BE2C (cell line): ENCODE results near the gene TSACC.

Source experiments
- DNase-seq: peaks from one replicate; pipeline ENCODE4 v3.0.0-alpha.2; 2020
- H3K27me3 ChIP-seq: fragments of 250-450 bp; sonication (Bioruptor Pico); 2 replicates; pipeline ENCODE4 v1.5.1; 2020; ENCODE audit warnings: mild to moderate bottlenecking
- H3K36me3 ChIP-seq: fragments of 250-450 bp; sonication (Bioruptor Pico); 2 replicates; pipeline ENCODE4 v1.5.1; 2020; ENCODE audit warnings: mild to moderate bottlenecking
- H3K4me1 ChIP-seq: fragments of 250-450 bp; sonication (Bioruptor Pico); 2 replicates; pipeline ENCODE4 v1.5.1; 2020
- H3K4me3 ChIP-seq: 2 replicates; pipeline ENCODE4 v1.5.1; 2011; ENCODE audit warnings: low read depth, low read length
- H3K9me3 ChIP-seq: fragments of 250-450 bp; sonication (Bioruptor Pico); 2 replicates; pipeline ENCODE4 v1.5.1; 2020
- TF ChIP-seq, protein P1 (sequence below): IDR thresholded peaks from 2 replicates; pipeline ENCODE4 v1.5.1; 2012; ENCODE audit warnings: mild to moderate bottlenecking, low read depth, low read length

Gene TSACC

DNA sequence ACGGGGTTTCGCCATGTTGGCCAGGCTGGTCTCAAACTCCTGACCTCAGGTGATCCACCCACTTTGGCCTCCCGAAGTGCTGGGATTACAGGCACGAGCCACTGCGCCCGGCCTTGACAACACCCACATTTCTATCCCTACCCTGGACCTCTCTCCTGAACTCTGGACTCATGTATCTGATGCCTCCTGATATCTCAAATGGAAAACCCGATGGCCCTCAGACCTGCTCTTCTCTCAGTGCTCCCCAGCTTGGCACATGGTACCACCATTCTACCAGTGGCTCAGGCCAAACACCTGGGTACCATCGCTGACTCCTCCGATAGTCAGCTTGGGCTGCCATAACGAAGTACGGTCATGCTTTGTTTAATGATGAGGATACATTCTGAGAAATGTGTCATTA lies 22.2 kb downstream of the TSACC start:
- no peak overlapping the region for H3K4me3 ChIP-seq
- H3K9me3 ChIP-seq: no peaks in the 10 kb centered on the region
- no peak for DNase-seq
- TF ChIP-seq, protein P1, sequence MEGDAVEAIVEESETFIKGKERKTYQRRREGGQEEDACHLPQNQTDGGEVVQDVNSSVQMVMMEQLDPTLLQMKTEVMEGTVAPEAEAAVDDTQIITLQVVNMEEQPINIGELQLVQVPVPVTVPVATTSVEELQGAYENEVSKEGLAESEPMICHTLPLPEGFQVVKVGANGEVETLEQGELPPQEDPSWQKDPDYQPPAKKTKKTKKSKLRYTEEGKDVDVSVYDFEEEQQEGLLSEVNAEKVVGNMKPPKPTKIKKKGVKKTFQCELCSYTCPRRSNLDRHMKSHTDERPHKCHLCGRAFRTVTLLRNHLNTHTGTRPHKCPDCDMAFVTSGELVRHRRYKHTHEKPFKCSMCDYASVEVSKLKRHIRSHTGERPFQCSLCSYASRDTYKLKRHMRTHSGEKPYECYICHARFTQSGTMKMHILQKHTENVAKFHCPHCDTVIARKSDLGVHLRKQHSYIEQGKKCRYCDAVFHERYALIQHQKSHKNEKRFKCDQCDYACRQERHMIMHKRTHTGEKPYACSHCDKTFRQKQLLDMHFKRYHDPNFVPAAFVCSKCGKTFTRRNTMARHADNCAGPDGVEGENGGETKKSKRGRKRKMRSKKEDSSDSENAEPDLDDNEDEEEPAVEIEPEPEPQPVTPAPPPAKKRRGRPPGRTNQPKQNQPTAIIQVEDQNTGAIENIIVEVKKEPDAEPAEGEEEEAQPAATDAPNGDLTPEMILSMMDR: no peak
- no peaks in the 10 kb centered on the region for H3K4me1 ChIP-seq
- H3K27me3 ChIP-seq: no peaks in the 10 kb centered on the region
- H3K36me3 ChIP-seq: no peaks in the 10 kb centered on the region

DNA sequence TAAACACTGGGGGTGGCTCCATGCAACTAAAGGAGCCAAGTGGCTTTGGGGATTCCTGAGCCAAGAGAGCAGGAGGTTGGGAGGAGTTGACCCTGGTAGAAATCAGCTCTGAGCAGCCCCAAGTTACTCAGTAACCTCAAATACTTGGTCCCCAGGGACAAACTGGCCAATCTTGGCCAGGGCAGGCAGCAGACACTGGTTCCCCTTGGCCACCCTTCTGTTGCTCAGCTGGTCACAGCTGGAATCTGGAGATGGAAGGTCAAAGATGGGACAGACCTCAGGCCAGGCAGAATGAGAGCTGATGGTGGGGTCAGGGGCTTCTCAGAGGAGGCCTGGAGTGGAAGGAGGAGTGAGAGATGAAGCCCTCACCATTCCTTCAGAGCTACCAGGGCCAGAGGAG lies 27.4 kb downstream of the TSACC start:
- no peak overlapping the region for H3K4me3 ChIP-seq
- DNase-seq: no peak
- peaks cover 15% of the 10 kb centered on the region for H3K4me1 ChIP-seq
- H3K36me3 ChIP-seq: no peaks in the 10 kb centered on the region
- H3K9me3 ChIP-seq: no peaks in the 10 kb centered on the region
- TF ChIP-seq, protein P1: no peak
- H3K27me3 ChIP-seq: no peaks in the 10 kb centered on the region

DNA sequence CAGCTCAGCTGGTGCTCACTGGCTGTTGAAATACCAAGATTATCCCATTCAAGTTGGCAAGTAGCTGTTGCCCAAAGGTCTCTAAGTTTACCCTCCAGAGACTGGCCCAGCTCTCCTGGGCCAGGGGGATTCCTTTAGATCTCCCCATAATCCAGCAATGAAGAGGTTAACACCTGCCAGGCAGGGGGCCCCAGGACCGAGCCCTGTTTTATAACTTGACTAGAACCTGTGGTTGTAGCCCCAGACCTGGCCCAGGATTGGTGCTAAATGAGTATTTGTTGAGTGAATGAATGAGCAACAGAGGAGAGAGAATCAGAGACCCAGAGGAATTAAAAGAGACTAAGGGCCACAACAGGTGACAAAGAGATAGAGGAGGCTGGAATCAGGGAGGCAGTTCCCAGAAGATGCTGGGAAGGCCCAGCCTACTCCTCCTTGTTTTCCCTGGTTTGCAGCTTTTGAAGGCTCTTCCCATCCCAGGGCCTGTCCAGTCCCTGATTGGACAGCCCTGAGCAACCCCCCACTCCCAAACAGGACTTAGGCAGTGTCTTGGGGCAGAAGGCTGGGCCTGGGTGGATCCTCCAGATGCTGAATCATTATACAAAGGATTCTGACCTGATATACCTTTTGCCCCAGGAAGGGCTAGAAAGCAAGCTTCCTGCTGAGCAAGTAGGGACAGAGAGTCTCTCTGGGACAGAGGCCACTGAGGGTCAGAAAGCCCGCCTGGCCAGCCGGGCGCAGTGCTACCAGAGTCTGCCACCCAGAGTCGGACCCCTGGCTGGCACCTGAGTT lies 28.2 kb downstream of the TSACC start:
- no peaks in the 10 kb centered on the region for H3K27me3 ChIP-seq
- H3K4me1 ChIP-seq: peaks cover 15% of the 10 kb centered on the region
- H3K36me3 ChIP-seq: no peaks in the 10 kb centered on the region
- DNase-seq: no peak
- H3K4me3 ChIP-seq: no peak overlapping the region
- H3K9me3 ChIP-seq: no peaks in the 10 kb centered on the region
- TF ChIP-seq, protein P1: no peak

DNA sequence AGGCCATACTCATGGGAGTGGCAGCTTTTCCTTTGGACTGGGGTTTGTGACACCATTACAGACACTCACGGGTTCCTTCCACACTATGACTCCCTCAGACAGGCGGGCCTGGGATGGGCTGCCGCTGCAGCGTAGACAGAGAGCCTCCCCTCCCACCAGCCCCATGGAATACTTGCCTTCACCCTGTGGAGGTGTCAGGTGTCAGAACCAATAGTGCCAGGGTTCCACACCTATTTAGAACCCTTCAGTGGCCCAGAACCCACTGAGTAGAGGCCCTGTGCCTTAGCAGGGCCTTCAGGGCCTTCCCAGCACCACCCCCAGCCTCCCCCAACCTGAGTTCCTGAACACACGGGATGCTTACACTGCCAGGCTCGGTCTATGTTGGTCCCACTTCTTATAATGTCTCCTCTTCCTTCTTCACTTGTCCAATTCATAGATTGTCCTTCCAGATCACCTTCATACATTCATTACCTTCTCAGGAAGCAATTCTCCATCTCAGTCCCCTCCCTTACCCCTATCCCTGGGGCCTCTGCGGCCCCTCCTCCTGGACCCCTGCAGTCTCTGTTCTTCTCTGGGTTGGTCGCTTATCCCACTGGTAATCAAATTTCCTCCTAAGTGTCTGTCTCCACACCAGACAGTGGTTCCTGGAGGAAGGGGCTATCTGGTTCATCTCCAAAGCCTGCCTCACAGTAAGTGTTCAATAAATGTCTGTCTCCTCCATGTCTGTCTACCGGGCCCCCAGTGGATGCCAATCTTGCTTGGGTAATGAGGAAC lies 29.2 kb downstream of the TSACC start:
- peak; percentile 49 for DNase-seq

DNA sequence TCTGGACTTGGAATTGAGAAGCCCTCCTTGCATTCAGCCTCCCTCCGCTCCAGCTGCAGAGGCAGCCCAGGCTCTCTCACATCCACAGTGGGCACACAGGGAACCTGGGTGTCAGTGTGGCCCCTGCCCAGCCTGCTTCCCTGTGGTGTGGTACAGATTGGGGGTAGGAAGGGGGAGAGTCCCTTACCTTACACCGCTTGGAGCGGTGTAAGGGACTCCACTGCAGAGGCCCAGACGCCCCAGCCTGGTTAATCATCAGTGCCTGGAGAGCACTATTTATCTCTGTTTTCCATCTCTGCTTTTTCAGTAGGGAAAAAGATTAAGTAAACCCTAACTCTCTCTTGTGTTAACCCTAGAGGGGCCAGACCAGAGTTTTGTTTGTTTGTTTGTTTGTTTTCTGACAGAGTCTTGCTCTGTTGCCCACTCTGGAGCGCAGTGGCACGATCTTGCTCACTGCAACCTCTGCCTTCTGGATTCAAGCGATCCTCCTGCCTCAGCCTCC lies 29.9 kb downstream of the TSACC start:
- H3K27me3 ChIP-seq: no peaks in the 10 kb centered on the region
- H3K36me3 ChIP-seq: no peaks in the 10 kb centered on the region
- peaks cover 21% of the 10 kb centered on the region for H3K4me1 ChIP-seq

More for the DNA sequence above, 29.2 kb downstream of the TSACC start:
- Histone ChIP-seq H3K36me3 (no peaks in the 10 kb centered on the region), H3K4me1 (peaks cover 21% of the 10 kb centered on the region), H3K9me3 (no peaks in the 10 kb centered on the region), H3K27me3 (no peaks in the 10 kb centered on the region), H3K4me3 (peak overlapping the region; percentile 11; the same call in 1 of the 2 replicates)
- TF ChIP-seq, protein P1: no peak

More for the DNA sequence above, 29.9 kb downstream of the TSACC start:
- Histone ChIP-seq H3K9me3 (no peaks in the 10 kb centered on the region), H3K4me3 (peak overlapping the region; percentile 11; the same call in 1 of the 2 replicates)
- DNase-seq: peak; percentile 56
- TF ChIP-seq, protein P1: no peak
